ENCODE measurements around the gene LCE3A.
"Not testable (repeated sequence)": the region's sequence is repeated elsewhere in the genome, so short reads cannot be mapped to it uniquely, and the experiment has no call there.

Gene LCE3A, protein sequence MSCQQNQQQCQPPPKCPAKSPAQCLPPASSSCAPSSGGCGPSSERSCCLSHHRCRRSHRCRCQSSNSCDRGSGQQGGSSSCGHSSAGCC

DNA sequence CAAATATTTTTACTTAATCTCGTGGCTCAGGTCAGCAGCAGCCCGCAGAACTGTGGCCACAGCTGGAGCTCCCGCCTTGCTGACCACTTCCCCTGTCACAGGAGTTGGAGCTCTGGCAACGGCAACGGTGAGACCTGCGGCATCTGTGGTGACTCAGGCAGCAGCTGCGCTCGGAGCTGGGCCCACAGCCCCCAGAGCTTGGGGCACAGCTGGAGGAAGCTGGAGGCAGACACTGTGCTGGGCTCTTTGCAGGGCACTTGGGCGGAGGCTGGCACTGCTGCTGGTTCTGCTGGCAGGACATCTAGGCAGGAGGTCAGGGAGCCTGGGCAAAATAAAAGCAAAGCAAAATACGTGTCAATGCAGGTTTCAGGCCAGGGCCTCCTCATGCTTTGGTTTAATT is at the start of gene LCE3A:
LCE3A (minus strand) TSS at position 301 of the 400 bp plus-strand sequence; CDS start at position 301, 0 bp downstream.
- no peak for DNase-seq

DNA sequence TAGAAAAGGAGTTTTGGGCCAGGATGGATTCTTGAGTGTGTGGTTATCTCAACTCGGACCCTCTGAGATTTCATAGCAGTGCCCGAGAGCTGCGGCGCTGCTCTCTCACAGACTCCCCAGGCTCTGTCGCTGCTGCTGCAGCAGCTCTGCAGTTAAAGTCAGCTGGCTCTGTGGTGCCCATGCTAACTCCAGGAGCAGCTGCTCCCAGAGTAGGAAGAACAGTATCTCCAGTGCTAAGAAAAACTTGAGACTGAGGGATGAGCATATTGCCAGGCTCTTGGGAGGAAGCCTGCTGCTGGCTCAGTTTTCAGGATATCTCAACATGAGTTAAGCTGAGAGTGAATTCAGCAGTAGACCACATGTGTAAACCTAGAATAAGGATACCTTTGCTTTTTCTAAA is 44.7 kb upstream of the LCE3A start:
- no peak for DNase-seq

DNA sequence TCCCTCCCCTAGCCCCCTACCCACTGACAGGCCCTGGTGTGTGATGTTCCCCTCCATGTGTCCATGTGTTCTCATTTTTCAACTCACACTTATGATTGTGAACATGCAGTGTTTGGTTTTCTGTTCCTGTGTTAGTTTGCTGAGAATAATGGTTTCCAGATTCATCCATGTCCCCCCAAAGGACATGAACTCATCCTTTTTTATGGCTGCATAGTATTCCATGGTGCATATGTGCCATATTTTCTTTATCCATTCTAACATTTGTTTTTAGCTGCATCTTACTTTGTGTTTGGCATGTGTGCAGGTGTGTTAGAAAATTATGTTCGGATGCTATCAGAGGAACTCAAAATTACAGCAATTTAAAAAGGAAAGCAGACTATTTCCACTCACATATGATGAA is 43.3 kb upstream of the LCE3A start:
- not testable (repeated sequence) for DNase-seq

DNA sequence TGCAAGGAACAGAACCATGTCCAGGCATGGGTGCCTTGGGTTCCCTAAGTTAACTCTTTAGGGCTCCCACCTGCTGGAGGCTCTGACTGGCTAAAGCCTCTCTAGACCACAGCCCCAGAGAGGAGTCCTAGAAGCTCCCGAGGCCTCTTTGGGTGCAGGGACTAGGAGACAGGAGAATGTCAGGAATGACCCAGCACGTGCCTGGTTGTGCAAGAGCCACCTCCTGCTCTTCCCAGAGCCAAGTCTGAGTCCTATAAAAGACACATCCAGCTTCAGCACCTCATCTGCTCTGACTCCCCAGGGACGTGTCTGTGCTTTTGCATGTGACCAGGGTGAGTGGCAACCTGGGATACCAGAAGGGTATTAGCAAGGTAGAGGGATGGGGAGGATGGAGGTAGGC is 40.2 kb upstream of the LCE3A start, which contains the start of gene LCE2D:
LCE2D (plus strand) TSS at position 283 of the 400 bp plus-strand sequence. CDS start 726 bp downstream, outside the sequence.
- DNase-seq: no peak

DNA sequence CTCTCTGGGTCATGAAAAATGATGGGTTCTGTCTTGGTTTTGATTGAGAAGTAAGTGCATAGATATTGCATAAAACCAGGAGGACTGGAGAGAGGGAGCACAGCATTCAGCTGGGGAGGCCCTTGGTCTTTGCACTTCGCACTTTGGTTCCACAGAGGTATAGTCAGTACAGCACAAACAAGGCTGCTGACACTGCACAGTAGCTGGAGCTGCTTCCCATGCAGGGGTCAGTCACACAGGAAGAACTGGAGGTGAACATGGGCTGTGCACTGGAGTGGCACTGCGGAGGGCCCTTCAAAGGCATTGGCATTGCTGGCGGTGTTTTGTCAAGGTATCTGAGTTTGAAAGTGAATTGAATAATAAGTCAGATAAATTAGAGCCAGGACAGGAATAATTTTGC is 35.7 kb upstream of the LCE3A start:
- no peak for DNase-seq

DNA sequence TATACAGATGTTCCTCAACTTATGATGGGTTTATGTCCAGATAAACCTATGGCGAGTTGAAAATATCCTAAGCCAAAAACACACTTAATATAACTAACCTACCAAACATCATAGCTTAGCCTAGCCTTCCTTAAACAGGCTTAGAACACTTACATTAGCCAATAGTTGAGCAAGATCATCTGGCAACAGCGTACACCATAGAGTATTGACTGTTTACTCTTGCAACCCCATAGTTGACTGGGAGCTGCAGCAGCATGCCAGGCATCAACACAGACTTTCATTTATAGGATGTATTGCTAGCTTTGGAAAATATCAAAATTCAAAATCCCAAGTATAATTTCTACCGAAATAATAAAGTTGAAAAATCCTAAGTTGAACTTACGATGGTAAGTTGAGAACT is 34.8 kb upstream of the LCE3A start:
- DNase-seq: no peak

DNA sequence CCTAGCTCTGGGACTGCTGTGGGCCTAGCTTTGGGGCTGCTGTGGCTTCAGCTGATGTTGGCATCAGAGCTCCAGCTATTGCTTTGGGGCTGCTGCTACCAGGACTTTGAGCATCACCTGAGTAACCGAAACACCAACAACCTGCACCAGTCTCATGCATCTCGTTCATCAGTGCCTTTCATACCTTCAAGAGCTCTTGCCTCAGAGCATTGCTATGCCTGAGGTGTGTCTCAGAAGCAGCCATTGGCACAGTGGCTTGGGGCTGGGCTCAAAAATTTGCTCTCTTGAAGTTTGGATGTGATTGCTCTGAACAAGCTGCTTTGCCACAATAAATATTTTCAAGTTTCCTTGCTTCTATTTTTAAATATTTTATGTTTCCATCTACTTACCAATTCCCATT is 33.6 kb upstream of the LCE3A start:
- DNase-seq: no peak

DNA sequence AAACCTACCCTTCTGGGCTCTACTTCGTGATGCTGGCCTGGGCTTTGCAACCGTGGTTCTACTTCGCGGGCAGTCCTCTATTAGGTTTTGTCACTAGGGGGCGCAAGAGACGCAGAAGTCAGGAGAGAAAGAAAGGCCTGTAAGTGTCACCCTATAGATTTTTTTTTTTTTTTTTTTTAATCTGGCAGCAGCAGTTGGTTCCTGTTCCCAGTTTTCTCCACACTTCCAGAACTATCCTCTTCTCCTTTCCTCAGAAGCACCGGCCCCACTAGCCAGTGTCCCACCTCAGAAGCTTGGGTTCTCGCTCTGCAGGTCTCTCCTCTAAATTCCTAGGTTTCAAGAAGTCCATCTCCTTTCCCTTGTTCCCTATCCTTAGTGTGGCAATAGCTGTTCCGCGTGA is 31.2 kb upstream of the LCE3A start:
- DNase-seq: peak; percentile 19

DNA sequence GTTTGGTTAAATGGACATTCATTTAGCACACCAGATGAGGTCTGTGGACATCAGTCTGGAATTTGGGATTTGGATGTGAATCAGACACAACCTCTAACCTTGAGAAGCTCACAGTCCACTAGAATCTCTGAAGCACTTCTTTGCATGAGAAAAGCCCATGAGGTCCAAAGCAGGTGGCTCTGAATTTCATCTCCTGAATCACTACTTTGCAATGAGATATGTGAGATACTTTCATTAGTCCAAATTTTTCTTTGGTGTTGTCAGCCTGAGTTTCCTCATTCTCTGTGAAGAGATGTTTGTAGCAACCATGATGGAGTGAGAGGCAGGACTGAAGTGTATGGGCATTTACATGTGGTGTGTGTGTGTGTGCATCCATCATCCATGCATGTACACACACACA is 23.8 kb upstream of the LCE3A start:
- no peak for DNase-seq

DNA sequence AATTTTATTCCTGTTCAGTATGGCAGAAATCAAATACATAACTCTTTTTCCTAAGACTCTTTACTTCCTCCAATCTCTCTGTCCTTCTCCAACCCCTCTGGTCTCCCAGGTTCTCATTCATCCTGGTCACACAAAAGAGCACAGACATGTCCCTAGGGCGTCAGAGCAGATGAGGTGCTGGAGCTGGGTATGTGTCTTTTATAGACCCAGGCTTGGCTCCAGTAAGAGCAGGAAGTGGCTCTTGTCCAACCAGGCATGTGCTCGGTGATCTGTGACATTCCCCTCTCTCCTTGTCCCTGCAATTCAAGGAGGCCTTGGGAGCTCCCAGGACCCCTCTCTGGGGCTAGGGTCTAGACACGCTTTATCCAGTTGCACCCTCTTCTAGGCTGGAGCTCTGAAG is 22.2 kb upstream of the LCE3A start:
- DNase-seq: no peak

DNA sequence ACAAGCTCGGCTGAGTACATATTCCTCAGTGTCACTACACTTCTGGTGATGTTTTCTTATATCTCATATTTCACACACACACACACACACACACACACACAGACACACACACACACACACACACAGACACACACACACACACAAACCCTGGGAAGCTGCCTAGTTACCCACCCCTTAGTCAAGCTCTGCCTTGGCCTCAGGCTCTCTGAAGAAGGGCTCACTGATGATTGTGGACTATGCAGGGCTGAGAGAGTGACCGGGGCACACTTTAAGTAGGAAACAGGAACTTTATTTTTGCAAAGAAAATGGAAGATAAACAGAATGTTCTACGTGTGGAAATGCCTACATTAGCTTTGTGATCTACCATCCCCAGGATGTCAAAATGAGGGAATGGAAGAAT is 21.0 kb upstream of the LCE3A start:
- no peak for DNase-seq

DNA sequence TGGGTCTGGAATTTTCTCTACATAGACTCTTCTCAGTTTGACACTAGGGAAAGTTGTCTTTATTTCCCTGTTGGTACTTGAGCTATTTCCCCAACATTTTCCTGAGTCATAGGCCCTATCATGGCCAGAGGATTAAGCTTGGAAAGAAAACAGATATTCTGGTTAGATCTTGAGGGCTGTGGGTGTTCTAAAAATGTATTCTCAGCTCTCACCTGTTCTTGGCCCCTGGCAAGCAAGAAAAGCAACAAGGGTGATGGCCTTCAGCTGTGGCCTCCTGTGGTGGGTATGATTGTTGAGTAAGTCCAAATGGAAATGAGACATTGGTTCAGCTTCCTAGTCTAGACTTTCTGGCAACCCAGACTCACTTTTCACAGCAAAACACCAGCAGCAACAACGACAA is 17.4 kb upstream of the LCE3A start:
- no peak for DNase-seq

DNA sequence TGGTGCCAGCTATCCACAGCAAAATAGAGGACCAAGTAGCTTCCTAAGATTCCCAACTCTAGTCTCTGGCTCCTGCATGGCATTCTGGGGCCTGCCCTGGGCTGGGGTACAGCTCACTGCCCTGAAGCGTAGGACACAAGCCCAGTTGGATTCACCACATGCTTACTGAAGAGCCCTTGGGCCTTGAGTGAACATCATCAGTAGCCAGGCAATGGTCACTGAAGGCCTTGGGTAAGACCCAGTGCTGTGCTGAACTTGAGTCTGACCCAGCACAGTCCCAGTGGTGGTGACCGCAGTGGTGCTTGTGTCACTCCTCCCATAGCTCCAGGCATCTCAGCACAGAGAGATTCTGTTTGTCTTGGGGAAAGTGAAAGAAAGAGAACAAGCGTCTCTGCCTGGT is 7.7 kb upstream of the LCE3A start:
- DNase-seq: no peak

DNA sequence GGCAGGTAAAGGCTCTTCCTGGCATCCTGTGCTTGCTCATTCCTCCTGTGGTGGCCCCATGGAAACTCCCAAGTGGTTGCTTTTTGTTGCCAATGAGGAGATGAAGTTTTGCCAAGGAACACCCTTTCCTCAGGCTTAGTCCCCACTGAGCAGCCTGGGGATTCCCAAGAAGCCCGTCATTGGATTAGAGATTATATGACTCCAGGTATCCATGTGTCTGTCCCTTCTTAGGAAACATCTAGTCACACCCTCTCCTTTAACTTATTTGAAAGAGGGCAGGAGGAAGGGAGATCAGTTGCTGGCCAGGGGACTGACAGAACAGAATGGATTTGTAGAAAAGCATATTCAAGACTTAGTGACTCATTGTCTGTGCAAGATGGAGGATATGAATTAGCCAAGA is 3.8 kb upstream of the LCE3A start:
- DNase-seq: no peak

DNA sequence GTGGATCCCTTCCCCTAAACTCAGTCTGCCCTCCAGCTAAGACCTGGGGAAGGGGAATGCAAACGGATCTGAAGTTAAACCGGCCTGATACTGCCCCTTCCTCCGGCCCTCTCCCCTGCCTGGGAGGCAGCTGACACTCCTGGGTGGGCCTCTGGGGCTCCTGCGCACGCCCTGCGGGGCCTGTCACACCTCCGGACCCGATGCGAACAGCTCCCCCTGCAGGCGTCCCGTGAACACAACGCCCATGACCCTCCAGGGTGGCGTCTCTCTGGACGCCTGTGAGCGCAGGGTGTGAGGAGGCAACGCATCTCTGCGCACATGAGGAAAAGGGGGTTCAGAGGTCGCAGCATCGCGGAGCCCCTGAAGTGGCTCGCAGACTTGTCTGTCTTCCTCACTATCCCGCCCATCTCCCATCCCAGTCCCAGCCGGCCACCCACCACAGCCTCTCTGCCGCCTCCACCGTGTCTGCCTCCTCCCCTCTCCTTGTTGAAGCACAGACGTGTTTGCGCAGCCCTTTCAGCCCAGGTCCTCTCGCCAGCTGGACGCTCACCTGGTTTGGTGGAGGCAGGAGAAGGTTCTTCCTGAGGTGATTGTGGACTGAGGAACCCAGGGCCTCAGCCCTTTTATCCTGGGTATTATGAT is 421 bp upstream of the LCE3A start:
- DNase-seq: no peak

DNA sequence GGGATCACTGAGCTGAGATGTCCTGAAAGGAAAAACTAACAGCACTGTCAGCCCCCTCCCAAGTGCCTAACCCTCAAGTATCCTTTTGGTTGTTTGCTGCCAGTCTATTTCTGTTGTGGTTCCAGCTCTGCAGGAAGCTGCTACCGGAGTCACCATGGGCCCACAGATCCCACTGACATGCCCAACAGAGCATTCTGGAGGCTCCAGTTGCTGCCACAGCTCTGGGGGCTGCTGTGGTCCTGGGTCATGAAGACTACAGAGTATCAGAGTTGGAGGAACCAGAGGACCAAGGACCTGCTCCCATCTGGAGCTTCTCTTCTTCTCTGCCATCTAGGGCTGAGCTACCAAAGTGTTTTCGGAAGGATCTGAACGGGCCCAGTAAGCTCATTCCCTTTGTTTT is 910 bp downstream of the LCE3A start:
- DNase-seq: no peak

DNA sequence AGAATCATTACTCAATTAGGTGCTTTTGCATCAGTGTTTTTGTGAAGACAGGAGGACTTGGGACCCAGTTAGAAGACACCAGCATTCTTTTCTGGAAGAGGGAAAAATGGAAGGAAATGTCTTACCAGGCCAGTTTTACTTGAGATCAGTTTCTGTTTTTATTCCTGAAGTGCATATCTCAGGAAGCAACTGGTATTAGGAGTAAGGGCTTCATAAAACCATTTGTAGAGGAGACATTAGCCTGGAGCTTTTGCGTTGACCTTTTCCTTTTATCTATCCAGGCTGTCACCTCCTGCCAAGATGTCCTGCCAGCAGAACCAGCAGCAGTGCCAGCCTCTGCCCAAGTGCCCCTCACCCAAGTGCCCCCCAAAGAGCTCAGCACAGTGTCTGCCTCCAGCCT is 9.4 kb downstream of the LCE3A start, which contains the start of gene LCE3B:
LCE3B (plus strand) TSS at position 301 of the 400 bp plus-strand sequence; CDS start at position 301, 0 bp downstream.
- no peak for DNase-seq

DNA sequence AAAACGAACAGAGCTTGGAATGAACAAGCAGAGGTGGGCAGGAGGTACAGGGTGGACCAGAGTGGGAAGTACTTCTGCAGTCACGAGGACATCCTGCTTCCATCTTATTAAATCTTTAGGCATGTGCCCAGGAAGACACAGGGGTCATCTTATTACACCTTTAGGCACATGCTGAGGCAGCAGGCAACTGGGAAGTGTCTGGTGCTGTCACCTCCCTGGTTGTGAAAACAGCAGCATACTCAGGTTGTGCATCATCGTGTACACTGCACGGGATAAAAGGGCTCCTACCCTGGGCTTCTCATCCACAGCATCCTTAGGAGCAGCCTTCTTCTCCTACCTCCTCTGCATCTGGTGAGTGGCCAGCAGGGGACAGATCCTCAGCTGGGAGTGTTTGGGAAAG is 23.0 kb downstream of the LCE3A start, which contains the start of gene LCE3C:
LCE3C (plus strand) TSS at position 301 of the 400 bp plus-strand sequence. CDS start 498 bp downstream, outside the sequence.
- DNase-seq: no peak

DNA sequence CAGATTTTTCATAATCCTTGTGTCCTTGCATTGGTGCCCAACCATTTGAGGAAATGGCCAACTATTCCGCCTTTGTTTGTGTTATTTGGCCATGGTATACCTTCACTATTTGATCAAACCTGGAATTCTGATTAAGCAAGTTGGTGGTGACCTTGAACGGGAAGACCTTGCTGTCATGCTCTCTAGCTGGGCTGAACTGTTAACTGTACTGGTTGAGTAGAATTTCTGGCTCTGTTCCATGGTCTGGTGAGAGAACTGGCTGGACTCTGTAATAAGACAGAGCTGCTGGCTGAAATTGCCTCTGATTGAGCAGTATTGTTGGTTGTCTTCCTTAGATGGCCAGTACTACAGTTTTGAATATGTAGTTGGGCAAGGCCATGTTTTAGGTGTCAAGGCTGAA is 25.9 kb downstream of the LCE3A start:
- no peak for DNase-seq

DNA sequence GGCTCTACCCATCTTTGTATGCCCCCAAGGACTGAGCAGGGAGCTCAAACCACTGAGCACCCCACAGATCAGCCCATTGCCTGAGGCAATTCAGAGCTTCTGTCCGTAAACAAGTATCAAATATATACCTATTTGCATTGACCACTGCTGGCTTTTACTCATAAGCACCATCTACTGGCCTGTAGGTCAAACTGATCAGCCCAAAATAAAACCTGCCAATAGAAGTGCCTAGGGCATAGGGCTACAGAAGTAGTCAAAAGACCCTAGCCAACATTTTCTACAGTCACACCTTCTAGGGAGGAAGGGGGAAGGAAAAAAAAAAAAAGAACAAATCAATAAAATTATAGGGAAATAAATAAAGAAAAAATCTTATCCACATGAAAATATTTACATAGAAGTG is 37.3 kb downstream of the LCE3A start:
- DNase-seq: no peak

DNA sequence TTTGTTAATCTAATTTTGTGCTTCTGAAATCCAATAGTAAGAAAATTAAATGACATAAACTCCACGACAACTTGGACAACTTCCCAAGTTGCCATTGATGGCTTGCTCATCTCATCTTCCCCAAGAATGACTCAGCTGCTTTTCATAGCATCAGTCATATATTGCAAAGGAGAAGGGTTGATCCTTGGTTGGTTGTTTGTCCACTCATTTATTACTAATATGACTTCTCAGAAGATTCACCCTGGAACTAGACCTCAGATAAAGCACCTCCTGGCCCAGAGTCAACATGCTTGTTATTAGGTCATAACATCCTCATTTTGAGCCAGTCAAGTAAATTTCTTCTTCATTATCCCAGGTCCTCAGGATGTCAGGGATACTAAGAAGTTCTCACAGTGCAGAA is 40.3 kb downstream of the LCE3A start:
- no peak for DNase-seq

DNA sequence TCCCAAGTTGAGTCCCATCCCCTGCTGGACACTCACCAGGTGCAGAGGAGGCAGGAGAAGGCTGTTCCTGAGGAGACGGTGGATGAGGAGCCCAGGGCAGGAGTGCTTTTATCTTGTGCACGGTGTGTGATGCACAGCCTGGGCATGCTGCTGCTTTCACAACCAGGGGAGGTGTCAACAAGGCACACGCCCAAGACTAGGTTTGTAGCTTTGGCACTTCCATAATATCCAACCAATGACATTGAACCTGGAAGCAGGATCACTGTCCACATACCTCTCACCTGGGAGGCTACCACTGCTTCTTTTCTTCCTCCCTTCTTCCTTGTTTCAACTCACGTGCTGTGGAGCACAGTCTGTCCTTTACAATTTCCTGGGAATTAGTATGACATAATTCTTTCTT is 42.5 kb downstream of the LCE3A start, which contains the start of gene LCE3D:
LCE3D (minus strand) TSS at position 84 of the 400 bp plus-strand sequence. CDS start 580 bp downstream, outside the sequence.
- DNase-seq: no peak

DNA sequence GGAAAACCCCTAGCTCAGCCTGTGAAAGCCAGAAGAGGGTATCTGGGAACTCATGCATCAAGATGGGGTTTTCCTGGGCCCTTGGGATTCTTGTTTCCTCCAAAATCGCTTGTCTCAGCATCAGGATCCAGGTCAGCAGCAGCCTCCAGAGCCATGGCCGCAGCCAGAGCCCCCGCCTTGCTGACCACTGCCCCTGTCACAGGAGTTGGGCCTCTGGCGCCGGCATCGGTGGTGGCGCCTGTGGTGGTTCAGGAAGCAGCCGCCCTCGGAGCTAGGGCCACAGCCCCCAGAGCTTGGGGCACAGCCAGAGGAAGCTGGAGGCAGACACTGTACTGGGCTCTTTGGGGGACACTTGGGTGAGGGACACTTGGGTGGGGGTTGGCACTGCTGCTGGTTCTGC is 43.4 kb downstream of the LCE3A start:
- DNase-seq: not testable (repeated sequence)

DNA sequence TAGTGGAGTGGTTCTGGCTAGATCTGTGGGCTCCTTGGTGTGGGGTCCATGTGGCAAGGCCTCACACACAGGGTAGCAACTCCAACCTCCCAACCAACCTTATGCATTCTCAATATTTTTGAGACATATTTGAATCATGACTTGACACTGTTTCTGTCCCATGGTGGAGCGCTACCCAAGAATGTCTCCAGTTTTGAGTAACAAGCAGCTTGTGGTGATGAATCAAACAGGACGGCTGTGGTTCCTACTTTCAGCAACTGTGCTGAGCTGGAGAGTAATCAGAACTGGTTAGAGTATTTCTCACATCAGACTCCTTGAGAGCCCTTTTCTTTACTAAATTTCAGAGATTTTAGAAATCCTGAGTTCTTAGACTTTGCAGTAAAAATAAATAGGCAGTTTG is 45.7 kb downstream of the LCE3A start:
- no peak for DNase-seq

Measured in GDM1 (cell line).